Retinal pigment epithelial cell (primary cell): ENCODE data around the gene DPT.

Experiments
- DNase-seq: peaks from one replicate; pipeline ENCODE4 v3.0.0-alpha.2; 2010; ENCODE audit warnings: low read depth
- H3K4me3 ChIP-seq: 2 replicates; pipeline ENCODE4 v1.5.1; 2011; ENCODE audit warnings: mild to moderate bottlenecking, low read length, control low read depth, moderate library complexity
- CTCF ChIP-seq: conservative IDR thresholded peaks from 2 replicates; pipeline ENCODE4 v1.5.1; 2011; ENCODE audit warnings: low read depth, low read length, control low read depth, inconsistent platforms

DPT gene

GRCh38 chr1:168729405-168729802 lies 398 bp upstream of the DPT start:
- DNase-seq: no peak
- no peak overlapping the region for H3K4me3 ChIP-seq
- no peak for TF ChIP-seq CTCF

GRCh38 chr1:168726719-168727118 lies 2.3 kb downstream of the DPT start:
- no peak for DNase-seq
- no peak for TF ChIP-seq CTCF

GRCh38 chr1:168726281-168726680 lies 2.7 kb downstream of the DPT start:
- no peak for TF ChIP-seq CTCF
- DNase-seq: no peak
- H3K4me3 ChIP-seq: no peak overlapping the region

More at GRCh38 chr1:168726719-168727118, 2.3 kb downstream of the DPT start:
- no peak overlapping the region for H3K4me3 ChIP-seq

- DNase-seq: no peak
- TF ChIP-seq CTCF: no peak
- no peak overlapping the region for H3K4me3 ChIP-seq
These were observed 3.2 kb downstream of the DPT start for GRCh38 chr1:168725831-168726230.

GRCh38 chr1:168725060-168725459 lies 3.9 kb downstream of the DPT start:
- H3K4me3 ChIP-seq: no peak overlapping the region
- no peak for TF ChIP-seq CTCF
- DNase-seq: no peak

- no peak for TF ChIP-seq CTCF
- DNase-seq: no peak
- no peak overlapping the region for H3K4me3 ChIP-seq
These were observed 6.0 kb downstream of the DPT start for GRCh38 chr1:168723000-168723399.

- no peak for TF ChIP-seq CTCF
- no peak for DNase-seq
- H3K4me3 ChIP-seq: no peak overlapping the region
These were observed 8.2 kb downstream of the DPT start for GRCh38 chr1:168720839-168721238.
